HL-60/S4 (cell line): ENCODE results near the gene GARIN5B.
"Not testable (repeated sequence)": the region's sequence is repeated elsewhere in the genome, so short reads cannot be mapped to it uniquely, and the experiment has no call there.

Experiments
- in situ Hi-C: fragments of 300-500 bp; cut with MboI; formaldehyde crosslinking; loops from 2 replicates; pipeline ENCODE4 v1.14.3; 2022; ENCODE audit warnings: low sequenced_read_pairs

GARIN5B gene

DNA sequence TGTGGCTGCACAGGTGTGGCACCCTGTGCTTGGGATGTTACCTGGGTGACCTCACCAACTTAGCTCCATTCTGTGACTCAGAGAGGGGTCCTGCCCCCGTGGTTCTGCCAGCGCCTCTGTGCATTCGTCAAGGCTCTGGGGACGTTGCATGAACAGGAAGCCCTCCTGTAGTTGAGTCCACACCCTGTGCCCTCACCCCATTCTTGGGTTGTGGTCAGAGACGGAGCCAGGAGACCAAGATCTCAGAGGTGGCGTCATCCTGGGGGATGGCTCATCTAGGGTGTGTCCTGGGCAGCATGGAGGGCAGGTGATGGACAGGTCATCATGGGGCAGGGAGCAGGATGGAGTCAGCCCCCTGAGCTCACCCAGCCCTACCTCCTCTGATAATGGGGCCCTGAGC is 11.0 kb downstream of the GARIN5B start:
- in situ Hi-C loops: no loop called here

DNA sequence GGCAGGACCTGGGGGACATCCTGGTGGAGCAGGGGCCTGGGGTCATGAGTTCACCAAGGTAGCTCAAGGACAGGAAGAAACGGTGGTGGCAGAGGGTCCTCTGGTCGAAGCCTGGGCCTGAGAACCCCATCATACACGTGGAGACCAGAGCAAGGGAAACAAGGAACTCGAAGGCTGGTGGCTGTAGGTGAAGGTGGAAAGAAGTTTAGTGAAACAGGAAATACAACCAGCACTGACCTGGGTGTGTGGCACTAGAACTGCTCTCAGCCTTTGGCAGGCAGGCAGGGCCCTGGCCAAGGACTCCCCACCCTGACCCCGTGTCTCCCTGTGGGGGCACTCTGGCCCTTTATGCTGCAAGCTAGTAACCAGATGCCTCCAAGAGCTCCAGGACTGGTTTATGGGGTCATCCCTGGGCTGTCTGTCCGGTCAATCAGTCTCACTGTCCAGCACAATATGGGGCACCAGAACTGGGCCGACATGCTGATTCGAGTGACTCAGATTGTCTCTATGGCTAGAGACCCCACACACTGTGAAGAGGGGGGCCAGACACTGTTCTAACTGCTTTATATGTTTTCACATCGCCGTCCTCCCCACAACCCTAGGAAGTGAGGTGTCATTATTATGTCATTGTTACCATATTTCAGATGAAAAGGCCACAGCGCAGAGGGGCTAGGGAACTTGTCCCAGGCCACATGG is 12.3 kb downstream of the GARIN5B start:
- in situ Hi-C loops: no loop called here

DNA sequence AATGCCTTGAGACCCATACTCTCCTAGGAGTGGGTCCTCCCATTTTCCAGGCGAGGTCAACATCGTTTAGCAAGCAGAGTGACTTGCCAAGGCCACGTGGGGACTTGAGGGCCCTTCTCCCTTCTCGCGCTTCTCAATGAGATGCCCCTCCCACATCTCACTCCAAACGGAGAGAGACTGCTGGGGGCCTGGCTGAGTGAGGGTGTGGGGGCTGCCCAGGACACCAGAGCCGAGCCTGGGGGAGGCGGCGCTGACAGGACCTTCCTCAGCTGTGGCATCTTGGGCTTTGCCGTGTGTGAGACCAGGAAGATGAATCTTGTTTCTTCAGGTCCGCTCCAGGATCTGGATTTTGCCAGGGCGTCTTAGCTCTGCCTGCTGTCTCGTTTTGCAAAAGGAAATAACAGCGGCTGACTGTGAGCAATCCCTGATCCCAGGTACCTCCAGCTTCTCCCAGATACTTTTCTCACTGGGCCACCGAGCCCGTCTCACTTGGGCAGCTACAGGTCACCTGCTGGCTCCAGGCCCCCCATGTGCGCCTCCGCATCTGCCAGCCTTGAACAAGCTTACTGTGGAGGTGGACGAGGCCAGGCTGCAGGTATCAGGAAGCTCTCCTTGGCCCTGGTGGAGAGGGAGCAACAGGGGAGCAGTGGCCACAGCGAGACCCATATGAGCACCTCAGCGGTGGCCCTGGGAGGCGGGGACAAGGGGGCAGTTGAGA is 14.6 kb downstream of the GARIN5B start:
- in situ Hi-C loops: no loop called here

DNA sequence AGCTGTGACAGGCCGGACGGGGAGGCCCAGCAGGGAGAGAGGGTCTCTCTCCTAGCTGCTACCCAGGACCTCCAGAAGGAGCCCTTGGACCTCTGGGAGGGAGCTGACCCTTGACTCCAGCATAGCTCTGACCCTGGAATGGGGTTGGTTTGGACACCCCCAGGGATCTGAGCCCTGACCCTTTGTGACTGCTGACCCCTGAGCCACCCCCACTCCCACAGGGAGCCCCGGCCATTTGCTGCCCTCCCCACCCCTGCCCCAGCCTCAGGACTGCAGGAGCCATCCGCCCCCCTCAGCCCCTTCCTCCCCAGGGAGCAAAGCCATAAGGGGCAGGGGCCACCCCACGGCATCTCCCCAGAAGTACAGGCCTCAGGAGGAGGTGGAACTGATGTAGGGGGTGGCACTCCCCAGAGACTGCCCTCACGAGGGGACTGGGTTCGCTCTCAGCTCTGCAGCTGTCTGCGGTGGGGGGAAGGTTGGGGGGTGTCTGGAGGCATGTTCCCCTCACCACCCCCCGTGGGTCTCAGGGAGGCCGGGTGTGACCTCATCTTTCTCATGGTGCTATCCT is 15.5 kb downstream of the GARIN5B start:
- in situ Hi-C loops: no loop called here

DNA sequence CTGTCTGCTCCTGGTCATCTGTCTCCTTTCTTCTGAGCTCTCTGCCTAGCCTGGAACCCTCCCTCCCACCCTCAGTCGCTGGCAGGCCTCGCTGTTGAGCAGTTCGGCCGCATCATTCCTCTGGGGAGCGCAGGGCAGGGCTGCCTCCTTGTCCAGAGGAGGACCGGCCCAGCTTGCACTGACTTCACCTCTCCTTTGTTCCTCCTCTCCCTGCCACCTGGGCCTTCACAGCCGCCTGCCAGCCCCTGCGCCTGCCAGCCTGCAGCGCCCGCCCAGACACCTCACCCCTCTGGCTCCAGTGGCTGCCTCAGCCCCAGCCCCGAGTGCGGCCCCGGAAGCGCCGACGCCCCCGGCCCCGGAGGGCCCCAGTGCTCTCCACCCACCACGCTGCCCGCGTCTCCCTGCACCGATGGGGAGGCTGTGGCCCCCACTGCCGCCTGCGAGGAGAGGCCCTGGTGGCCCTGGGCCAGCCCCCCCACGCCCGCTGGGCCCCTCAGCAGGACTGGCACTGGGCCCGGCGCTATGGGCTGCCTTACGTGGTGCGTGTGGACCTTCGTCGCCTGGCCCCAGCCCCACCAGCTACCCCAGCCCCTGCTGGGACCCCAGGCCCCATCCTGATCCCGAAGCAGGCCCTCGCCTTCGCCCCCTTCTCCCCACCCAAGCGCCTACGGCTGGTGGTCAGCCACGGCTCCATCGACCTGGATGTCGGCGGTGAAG is 16.2 kb downstream of the GARIN5B start:
- in situ Hi-C loops: no loop called here

DNA sequence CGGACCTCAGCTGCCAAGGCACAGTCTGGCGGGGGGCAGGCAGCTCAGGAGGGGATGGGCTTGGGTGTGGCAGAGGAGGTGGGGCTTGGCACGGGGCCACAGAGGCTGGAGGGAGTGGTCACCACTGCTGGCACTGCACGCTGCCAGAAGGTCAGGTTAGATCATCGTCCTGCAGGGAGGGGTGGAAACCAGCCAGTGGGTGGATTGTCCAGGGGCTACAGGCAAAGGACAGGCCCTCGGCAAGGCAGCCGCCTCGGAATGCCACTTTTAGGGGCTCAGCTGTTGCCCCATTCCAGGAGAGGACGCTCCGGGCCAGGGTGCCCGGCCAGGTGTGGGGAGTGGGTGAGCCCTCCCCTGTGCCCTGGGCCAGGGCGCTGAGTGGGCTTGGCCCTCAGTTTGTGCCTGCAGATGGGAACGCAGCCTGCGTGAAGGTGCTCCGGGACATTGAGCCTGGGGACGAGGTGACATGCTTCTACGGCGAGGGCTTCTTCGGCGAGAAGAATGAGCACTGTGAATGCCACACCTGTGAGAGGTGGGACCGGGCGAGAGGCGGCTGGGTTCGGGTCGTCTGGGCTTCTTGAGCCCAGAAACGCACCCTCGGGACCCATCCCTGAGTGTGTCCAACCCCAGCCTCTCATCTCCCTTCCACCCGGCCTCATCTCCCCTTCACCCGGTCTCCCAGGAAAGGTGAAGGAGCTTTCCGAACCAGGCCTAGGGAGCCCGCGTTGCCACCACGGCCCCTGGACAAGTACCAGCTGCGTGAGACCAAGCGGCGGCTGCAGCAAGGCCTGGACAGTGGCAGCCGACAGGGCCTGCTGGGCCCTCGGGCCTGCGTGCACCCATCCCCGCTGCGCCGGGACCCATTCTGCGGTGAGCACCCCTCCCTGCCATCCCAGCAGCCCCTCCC is 17.0 kb downstream of the GARIN5B start:
- in situ Hi-C loops: no loop called here

DNA sequence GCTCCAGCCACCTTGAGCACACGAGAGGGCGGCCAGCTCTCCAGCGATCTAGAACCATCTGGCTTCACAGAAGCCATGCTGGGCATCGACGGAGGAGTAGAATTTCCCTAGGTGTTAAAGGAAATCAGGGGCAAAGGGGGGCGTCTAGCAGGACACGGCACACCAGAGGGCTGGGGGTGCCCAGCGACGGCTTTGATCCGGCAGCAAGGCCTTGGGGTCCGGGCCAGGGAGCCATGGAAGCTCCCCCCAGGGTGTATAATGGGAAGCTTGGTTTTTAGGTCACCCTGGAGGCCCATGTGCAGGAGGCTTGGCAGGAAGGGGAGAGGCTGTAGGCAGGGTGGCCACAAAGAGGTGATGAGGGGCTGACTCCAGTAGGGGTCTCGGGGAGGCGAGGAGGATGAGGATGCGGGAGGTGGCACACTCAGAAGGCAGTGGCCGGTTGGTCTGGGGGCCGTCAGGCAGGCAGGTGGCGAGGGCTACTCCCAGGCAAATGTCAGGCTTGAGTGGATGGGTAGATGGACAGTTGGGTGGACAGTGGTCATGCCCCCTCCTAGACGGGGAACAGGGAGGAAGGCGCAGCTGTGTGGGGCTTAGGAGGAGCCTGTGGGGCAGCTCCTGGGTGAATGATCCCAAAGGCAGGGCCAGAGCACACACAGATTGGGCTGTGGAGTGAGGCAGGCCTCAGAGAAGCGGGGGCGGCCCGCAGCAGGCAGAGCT is 17.8 kb downstream of the GARIN5B start:
- in situ Hi-C loops: no loop called here

DNA sequence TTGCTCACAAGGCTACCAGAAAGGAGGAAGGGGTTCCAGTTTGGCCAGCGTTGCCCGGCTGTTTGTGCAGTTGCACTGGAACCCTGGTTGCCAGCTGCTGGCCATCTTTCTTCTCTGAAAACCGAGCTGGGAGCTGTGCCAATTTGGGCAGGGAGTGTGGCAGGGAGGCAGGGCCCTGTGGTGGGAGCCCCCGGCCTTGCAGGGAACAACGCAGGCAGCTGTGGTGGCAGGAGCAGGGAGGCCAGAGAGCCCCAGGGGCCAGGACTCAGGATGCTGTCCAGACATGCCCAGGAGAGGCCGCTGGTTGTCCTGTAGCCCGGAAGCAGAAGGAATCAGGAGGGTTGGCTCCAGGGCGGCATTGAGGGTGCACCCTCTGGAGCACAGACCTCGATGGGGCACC is 18.6 kb downstream of the GARIN5B start:
- in situ Hi-C loops: no loop called here

DNA sequence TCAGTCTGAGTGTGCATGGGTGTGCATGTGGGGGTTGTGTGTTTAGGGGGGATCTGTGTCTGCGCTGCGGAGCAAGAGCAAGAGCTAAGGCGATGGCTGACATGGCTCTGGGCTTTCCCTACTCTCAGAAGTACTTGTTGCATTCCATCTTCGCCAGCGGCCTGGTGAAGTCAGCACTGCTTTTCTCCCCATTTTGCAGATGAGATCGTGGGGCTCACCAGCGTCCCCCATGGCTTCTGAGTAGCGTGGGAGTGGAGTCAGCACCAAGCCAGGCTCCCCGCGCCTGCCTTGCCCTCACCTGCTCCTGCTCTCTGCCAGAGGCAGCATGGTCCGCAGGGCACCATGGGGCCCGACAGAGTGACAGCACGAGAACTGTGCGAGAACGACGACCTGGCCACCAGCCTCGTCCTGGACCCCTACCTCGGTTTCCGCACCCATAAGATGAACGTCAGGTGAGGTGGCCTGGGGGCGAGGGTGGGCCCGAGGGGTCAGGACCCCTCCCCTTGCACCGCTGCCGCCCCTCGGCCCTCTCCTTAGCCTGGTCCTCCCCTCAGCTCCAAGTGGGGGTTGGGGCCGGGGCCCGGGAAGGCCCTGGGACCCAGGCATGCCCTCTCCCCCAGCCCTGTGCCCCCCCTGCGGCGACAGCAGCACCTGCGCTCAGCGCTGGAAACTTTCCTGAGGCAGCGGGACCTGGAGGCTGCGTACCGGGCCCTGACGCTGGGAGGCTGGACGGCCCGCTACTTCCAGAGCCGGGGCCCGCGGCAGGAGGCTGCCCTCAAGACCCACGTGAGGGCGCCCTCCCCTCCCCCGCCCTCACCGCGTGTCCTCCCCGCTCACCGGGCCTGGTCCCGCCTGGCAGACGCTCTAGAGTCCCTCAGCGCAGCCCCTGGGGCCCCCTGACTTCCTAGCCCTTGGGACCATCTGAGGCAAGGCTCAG is 21.2 kb downstream of the GARIN5B start:
- in situ Hi-C loops: no loop called here

DNA sequence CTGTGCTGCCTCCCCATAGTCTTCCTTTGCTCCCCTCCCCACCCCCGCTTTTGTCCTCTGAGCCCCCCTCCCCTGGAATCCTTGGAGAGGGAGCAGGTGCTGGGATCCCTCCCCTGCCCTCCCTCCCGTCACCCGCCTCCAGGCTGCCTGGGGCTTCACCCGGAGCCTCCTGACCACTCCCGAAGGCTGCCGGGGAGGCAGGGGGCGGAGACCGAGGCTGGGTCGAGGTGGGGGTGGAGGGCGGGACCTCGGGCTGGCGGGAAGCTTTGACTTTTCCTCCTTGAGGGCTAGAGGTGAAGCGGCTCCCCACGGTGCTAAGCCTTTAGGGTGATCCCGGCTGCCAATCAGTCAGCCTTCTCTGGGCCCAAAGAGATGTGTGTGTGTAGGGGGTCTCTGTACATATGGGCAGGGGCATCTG is 21.9 kb downstream of the GARIN5B start:
- in situ Hi-C loops: no loop called here

DNA sequence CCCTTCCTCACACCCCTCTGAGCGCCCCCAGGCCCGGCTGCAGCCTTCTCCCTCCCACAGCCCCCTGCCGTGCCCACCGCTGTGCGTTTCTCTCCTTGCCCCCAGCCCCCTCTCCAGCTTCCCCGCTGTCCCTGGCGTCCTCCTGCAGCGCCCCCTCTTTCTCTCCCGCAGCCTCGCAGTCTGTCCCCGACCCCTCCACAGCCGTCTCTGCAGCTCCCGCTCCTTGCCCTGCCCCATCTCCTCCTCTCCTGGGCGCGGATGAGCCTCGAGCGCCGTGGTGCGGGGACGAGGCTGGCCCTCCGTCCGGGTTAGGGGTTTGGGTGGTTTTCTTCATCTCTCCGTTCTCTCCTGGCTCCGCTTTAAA is 22.3 kb downstream of the GARIN5B start:
- in situ Hi-C loops: no loop called here

DNA sequence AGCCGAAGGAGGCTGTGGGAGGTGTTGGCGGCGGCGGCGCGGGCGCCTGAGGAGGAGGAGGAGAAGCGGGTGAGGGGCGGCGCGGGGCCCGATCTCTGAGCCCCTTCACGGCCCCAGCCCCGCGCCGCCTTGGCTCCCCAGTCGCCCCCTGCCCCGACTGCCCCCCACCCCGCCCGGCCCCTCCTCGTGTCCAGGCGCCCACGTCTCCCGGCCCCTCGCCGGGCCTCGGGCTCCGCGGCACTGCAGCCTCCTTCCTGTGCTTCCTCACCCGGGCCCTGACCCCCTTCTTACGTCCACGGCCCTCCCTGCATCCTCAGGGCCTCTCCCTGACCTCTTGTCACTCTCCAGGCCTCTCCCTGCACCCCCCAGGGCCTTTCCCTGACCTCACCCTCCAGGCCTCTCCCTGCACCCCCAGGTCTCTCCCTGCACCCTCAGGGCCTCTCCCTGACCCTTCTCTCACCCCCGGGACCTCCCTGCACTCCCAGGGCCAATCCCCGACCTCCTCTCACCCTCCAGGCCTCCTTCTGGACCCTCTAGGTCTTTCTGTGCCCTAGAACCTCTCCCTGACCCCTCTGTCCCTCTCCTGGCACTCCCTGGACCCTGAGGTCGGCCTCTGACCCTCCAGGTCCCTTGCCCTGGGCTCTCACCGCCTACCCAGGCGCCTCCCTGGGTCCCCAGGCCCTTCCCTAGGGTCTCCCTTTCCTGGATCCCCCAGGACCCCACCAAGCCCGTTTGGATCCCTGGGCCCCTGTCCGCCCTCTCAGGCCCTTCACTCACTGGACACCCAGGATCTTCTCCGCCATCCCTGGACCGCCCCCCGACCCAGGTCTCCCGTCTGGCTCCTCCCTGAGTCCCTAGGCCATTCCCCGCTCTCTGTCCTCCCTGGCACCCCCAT is 22.9 kb downstream of the GARIN5B start:
- in situ Hi-C loops: no loop called here

DNA sequence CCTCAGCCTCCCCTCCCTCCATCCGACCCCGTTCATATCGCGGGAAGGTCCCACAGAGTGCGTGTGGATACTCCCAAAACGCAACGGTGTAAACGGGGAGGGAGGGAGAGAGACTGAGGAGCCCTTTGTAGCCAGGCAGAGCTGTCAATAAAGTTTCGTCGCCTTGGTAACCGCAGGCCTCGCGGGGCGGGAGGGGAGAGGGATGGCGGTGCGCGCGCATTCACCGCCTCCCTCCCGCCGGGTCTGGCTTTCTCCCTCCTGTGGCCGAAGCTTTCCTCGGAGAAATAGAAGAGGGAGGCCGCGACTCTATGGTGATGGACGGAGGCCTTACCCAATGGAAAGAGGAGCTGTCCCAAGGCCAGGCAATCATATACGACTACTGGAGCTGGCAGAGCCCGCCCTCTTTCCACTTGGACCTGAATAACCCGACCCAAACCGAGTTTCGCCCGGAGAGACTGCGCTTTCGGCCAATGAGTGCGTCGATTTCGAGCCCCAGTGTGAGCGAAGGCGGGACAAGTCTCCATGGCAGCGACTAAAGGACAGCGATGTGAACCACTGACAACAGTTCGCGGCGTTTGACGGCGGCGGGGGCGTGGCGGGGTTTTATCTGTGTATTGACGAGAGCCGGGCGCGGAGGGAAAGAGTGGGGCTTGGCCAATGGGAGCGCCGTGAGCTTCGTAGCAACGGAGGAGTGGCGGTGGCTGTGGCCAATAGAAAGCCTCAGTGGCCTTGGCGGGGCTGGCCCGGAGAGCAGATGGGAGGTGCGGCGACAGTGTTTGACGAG is 23.8 kb downstream of the GARIN5B start, which contains the start of gene KMT5C:
TSS of gene KMT5C (plus strand) at position 772 of the 784 bp plus-strand sequence. CDS start 2,061 bp downstream, outside the sequence.
- in situ Hi-C loops: no loop called here

DNA sequence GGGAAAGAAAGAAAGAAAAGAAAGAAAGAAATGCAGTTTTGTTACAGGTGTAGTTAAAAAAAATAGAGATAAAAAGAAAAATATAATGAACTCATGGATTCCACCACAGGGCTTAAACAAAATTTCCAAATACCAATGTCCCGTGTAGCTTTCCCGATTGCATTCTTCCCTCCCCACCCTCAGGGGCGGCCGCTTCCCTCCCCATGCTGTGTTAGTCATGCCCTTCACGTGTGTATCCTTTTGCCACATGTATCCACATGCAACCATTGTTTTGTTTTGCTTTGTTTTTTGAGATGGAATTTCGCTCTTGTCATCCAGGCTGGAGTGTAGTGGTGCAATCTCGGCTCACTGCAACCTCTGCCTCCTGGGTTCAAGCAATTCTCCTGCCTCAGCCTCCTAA is 27.0 kb downstream of the GARIN5B start:
- in situ Hi-C loops: no loop called here

DNA sequence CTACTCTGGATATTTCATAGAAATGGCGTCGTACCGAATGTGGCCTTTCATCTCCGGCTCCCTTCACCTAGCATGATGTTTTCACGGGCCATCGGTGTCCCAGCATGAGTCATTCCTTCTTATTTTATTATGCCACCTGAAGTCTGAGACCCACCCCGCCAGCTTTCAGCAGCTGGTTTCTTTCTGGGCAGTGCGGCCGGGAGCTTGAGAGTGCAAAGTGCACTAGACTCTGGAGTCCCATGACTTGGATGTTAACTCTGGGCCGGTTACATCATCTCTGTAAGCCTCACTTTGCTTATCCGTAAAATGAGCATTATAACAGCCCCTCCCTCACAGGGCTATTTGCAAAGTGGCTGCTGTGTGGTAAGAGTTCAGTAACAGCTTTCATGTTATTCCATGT is 29.2 kb downstream of the GARIN5B start:
- in situ Hi-C loops: no loop called here

DNA sequence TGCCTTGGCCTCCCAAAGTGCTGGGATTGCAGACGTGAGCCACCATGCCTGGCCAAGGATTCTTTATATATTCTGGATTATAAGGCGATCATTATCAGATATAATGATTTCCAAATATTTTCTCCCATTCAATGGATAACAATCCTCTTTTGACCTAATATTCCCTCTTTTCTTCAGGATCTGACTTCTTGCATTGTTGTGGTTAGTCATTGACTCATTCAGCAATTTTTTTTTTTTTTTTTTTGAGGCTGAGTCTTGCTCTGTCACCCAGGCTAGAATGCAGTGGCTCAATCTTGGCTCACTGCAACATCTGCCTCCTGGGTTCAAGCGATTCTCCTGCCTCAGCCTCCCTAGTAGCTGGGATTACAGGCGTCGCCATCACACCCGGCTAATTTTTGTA is 33.3 kb downstream of the GARIN5B start:
- in situ Hi-C loops: not testable (repeated sequence)

DNA sequence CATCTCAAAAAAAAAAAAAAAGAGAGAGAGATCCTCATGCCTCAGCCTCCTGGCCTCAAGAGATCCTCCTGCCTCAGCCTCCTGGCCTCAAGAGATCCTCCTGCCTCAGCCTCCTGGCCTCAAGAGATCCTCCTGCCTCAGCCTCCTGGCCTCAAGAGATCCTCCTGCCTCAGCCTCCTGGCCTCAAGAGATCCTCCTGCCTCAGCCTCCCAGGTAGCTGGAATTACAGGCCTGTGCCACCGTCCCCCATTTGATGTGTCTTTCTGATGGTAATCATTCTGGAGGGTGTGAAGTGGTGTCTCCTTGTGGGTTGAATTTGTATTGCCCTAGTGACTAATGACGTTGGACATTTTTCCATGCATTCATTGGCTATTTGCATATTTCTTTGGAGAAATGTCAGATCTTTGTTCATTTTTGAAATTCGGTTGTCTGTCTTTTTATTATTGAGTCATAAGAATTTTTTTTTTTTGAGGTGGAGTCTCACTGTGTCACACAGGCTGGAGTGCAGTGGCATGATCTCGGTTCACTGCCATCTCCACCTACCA is 34.2 kb downstream of the GARIN5B start:
- in situ Hi-C loops: not testable (repeated sequence)
